Upper lobe of left lung (tissue), 6 donors: ENCODE data around the gene SMAD1. TPM values are rescaled to one million over a fixed set of nuclear protein-coding genes. Genes with fewer than 3 reads are reported as not detected.

Experiments
- ATAC-seq, 2 donors: fragments of 200-7000 bp; cut with Tn5 transposase; one replicate each; pipeline ENCODE4 v1.9.1; 2022; ENCODE audit warnings: mild to moderate bottlenecking in 2 of 2, moderate library complexity in 2 of 2; ENCODE audit not compliant: low FRiP score in 2 of 2
- DNase-seq, 2 donors: peaks; one replicate each; pipeline ENCODE4 v3.0.0-alpha.2; 2019 to 2020
- H3K27ac ChIP-seq, 4 donors: fragments of 200-600 bp; sonication (generic); one replicate each; pipeline ENCODE4 v1.5.1; 2016 to 2019
- H3K27me3 ChIP-seq, 4 donors: fragments of 200-600 bp; sonication (generic); one replicate each; pipeline ENCODE4 v1.5.1; 2017 to 2019
- H3K36me3 ChIP-seq, 4 donors: fragments of 200-600 bp; sonication (generic); one replicate each; pipeline ENCODE4 v1.5.1; 2016 to 2019
- H3K4me1 ChIP-seq, 4 donors: fragments of 200-600 bp; sonication (generic); one replicate each; pipeline ENCODE4 v1.5.1; 2018 to 2019
- H3K4me3 ChIP-seq, 4 donors: fragments of 200-600 bp; sonication (generic); one replicate each; pipeline ENCODE4 v1.5.1; 2017 to 2019; ENCODE audit warnings: mild to moderate bottlenecking in 2 of 4, moderate library complexity in 1 of 4
- H3K9me3 ChIP-seq, 4 donors: fragments of 200-600 bp; sonication (generic); one replicate each; pipeline ENCODE4 v1.5.1; 2018 to 2019
- EP300 ChIP-seq, 4 donors: sonication (generic); formaldehyde crosslinking; IDR thresholded peaks; one replicate each; pipeline ENCODE4 v1.5.1; 2017; ENCODE audit warnings: antibody characterized with exemption in 4 of 4, control low read depth in 2 of 4
- POLR2A ChIP-seq, 4 donors: fragments of 450-650 bp; IDR thresholded peaks; one replicate each; pipeline ENCODE4 v1.5.1; 2016 to 2017; ENCODE audit warnings: antibody characterized with exemption in 4 of 4, mild to moderate bottlenecking in 2 of 4
- POLR2AphosphoS5 ChIP-seq, 2 donors: sonication (generic); formaldehyde crosslinking; IDR thresholded peaks; one replicate each; pipeline ENCODE4 v1.5.1; 2017; ENCODE audit warnings: antibody characterized with exemption in 2 of 2
- WGBS, 2 donors: methylation state at CpG; one replicate each; pipeline ENCODE4 v1.1.5; 2017 to 2018; 5-methylcytosine and 5-hydroxymethylcytosine counted together
- total RNA-seq, 6 donors: library from RNA; depleted of rRNA in 4 of 6; stranded (reverse); fragments of >200 nt in 4 of 6; gene quantifications; one replicate each; pipeline versions ENCODE4 v1.1.0 to v1.2.1, GENCODE V29; 2016 to 2021
- TF ChIP-seq, protein P1 (sequence below), 6 experiments: fragments of 450-650 bp in 4 of 6; fragments of 200-600 bp in 2 of 6; sonication (generic) in 2 of 6; IDR thresholded peaks; one replicate each; pipeline ENCODE4 v1.5.1; 2016 to 2019; ENCODE audit warnings: antibody characterized with exemption in 6 of 6
- donor health status: DM: no; HTN: no; CAD: no; lungs with moderate emphysema.
- donor health status: DM: no; HTN: yes; CAD: no; lungs with severe emphysema.

The SMAD1 gene
- total RNA-seq, 6 donors from 2014 or later, result 7.2 to 39.8 (median 21.9) TPM

DNA sequence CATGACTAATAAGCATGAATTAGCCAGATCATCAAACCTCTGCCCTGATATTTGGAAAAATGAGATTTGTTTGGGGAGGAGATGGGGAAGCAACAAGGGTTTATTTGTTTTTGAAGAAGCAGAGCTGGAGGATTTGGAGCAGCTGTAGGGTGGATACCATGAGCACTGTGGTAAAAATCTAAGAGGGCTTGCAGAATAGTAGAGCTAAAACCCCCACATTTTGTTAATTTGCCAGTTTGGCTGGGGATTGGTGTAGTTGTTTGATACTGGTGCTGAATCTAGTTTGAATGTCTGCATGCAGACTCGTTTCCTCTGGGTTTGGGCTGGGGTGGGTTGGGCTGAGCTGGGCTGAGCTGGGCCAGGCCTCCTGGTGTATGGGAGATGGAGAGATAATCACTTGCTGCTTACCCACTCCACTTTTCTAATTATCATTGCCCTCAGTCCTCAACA, 43.7 kb downstream of the SMAD1 start:
- TF ChIP-seq, protein P1, sequence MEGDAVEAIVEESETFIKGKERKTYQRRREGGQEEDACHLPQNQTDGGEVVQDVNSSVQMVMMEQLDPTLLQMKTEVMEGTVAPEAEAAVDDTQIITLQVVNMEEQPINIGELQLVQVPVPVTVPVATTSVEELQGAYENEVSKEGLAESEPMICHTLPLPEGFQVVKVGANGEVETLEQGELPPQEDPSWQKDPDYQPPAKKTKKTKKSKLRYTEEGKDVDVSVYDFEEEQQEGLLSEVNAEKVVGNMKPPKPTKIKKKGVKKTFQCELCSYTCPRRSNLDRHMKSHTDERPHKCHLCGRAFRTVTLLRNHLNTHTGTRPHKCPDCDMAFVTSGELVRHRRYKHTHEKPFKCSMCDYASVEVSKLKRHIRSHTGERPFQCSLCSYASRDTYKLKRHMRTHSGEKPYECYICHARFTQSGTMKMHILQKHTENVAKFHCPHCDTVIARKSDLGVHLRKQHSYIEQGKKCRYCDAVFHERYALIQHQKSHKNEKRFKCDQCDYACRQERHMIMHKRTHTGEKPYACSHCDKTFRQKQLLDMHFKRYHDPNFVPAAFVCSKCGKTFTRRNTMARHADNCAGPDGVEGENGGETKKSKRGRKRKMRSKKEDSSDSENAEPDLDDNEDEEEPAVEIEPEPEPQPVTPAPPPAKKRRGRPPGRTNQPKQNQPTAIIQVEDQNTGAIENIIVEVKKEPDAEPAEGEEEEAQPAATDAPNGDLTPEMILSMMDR (IDR thresholded peaks at IDR 0.05), result no peak
- TF ChIP-seq POLR2A (IDR thresholded peaks at IDR 0.05), result no peak
- TF ChIP-seq POLR2AphosphoS5 (IDR thresholded peaks at IDR 0.05), result no peak
- no peak for TF ChIP-seq EP300 (IDR thresholded peaks at IDR 0.05)
- Histone ChIP-seq H3K27me3 (no peaks in the 10 kb centered on the region), H3K4me3 (no peak overlapping the region), H3K9me3 (no peaks in the 10 kb centered on the region), H3K27ac (no peak overlapping the region), H3K4me1 (peaks cover 7 to 12% (median 8%) of the 10 kb centered on the region in 4 donors), H3K36me3 (no peaks in the 10 kb centered on the region)
- 44 to 69% methylated on average over 1 of the region's 1 CpG for WGBS, 2 donors
- ATAC-seq (no peak), DNase-seq (peak in 1 of 2 donors; percentile 13)

DNA sequence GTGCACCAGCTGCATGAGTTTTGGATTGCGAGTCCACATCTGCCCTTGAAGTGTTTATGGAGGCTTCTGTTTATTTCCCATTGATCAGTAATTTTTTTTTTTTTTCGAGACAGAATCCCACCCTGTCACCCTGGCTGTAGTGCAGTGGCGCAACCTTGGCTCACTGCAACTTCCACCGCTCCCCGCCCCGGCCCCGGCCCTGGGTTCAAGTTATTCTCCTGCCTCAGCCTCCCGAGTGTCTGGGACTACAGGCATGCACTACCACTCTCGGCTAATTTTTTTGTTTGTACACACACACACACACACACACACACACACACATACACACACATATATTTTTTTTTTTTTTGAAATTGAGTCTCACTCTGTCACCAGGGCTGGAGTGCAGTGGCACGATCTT, 46.1 kb downstream of the SMAD1 start:
- Histone ChIP-seq H3K4me3 (no peak overlapping the region), H3K4me1 (peaks cover 7 to 19% (median 10%) of the 10 kb centered on the region in 4 donors), H3K27me3 (no peaks in the 10 kb centered on the region), H3K36me3 (no peaks in the 10 kb centered on the region), H3K27ac (no peak overlapping the region), H3K9me3 (no peaks in the 10 kb centered on the region)
- DNase-seq, result peak in 1 of 2 donors; percentile 71
- 92 to 94% methylated on average over 10 of the region's 10 CpGs for WGBS, 2 donors
- no peak for ATAC-seq
- TF ChIP-seq, protein P1 (IDR thresholded peaks at IDR 0.05), result no peak
- no peak for TF ChIP-seq EP300 (IDR thresholded peaks at IDR 0.05)
- no peak for TF ChIP-seq POLR2A (IDR thresholded peaks at IDR 0.05)
- no peak for TF ChIP-seq POLR2AphosphoS5 (IDR thresholded peaks at IDR 0.05)

DNA sequence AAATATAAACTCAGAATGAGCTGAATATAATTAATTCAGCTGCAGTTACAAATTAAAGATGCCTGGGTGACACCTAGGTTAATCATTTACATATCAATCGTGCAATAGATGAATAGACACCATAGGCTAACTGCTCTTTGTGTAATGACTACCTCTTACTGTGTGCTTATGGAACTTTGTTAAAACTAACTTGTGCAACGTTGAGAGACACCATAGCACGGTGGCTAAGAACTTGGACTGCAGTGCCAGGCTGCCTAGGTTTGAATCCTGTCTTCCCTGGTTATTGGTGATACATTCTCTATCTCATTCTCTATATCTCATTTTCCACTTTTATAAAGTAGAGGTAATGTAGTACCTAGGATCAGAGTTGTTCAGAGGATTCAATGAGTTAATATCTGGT, 46.9 kb downstream of the SMAD1 start:
- no peak for DNase-seq
- Histone ChIP-seq H3K36me3 (no peaks in the 10 kb centered on the region), H3K4me1 (peaks cover 7 to 19% (median 10%) of the 10 kb centered on the region in 4 donors), H3K4me3 (no peak overlapping the region), H3K27me3 (no peaks in the 10 kb centered on the region), H3K9me3 (no peaks in the 10 kb centered on the region), H3K27ac (no peak overlapping the region)
- 90 to 94% methylated on average over 3 of the region's 3 CpGs for WGBS, 2 donors
- no peak for ATAC-seq
- TF ChIP-seq POLR2A (IDR thresholded peaks at IDR 0.05), result no peak
- TF ChIP-seq, protein P1 (IDR thresholded peaks at IDR 0.05), result no peak
- no peak for TF ChIP-seq POLR2AphosphoS5 (IDR thresholded peaks at IDR 0.05)
- no peak for TF ChIP-seq EP300 (IDR thresholded peaks at IDR 0.05)

DNA sequence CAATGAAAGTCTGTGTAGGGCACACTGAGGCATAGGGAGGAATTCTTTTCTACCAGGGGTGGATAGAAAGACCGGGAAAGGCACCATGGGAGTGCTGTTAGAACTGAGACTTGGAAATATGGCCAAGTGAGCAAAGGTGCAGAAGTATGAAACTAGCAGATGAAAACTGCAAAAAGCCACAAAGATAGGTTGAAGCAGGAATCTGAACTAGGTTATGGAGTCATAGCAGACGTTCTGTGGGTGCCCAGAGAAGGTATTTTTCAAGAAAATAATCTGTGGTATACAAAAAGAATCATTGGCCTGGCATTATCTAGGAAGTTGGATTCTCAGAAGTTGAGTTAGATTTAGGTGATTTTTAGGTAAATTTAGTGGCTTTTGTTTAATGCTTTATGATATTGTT, 48.5 kb downstream of the SMAD1 start:
- H3K4me1 ChIP-seq, result peaks cover 5 to 18% (median 8%) of the 10 kb centered on the region in 4 donors
- DNase-seq (no peak), ATAC-seq (no peak)
- no peak overlapping the region for H3K27ac ChIP-seq
- H3K27me3 ChIP-seq, result no peaks in the 10 kb centered on the region
- no peaks in the 10 kb centered on the region for H3K9me3 ChIP-seq
- H3K36me3 ChIP-seq, result no peaks in the 10 kb centered on the region
- 84% methylated on average over 2 of the region's 2 CpGs for WGBS, 2 donors
- no peak overlapping the region for H3K4me3 ChIP-seq
- TF ChIP-seq, protein P1 (IDR thresholded peaks at IDR 0.05), result no peak
- TF ChIP-seq EP300 (IDR thresholded peaks at IDR 0.05) (no peak), POLR2A (IDR thresholded peaks at IDR 0.05) (no peak), POLR2AphosphoS5 (IDR thresholded peaks at IDR 0.05) (no peak)

DNA sequence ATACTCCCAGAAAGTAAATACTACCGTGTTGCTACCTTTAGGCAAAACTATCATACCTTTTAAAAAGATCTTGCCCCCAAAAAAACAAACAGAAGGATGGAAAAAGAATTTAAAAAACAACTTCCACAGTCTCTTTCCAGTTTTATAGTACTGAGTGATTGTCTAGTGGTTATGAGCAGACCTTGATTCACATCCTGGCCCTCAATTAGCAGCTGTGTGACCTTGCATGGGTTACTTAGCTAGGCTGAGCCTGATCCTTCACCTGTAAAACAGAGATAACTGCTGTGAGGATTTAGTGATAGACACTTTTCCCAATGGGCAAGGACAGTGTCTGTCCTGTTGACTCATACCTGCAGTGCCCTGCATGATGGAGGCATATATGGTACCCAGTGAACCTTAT, 49.0 kb downstream of the SMAD1 start:
- Histone ChIP-seq H3K27ac (no peak overlapping the region), H3K36me3 (no peaks in the 10 kb centered on the region), H3K4me3 (no peak overlapping the region), H3K9me3 (no peaks in the 10 kb centered on the region), H3K4me1 (peaks cover under 1 to 13% (median 3%) of the 10 kb centered on the region in 4 donors), H3K27me3 (no peaks in the 10 kb centered on the region)
- WGBS, 2 donors, result 76 to 87% methylated on average over 1 of the region's 1 CpG
- DNase-seq, result no peak
- TF ChIP-seq POLR2AphosphoS5 (IDR thresholded peaks at IDR 0.05) (no peak), EP300 (IDR thresholded peaks at IDR 0.05) (no peak), POLR2A (IDR thresholded peaks at IDR 0.05) (no peak)
- TF ChIP-seq, protein P1 (IDR thresholded peaks at IDR 0.05), result no peak
- no peak for ATAC-seq
